Cortex of kidney (tissue), 1 donor: Measurements from ENCODE around the gene KRCC1.
"Not testable (repeated sequence)": the region's sequence is repeated elsewhere in the genome, so short reads cannot be mapped to it uniquely, and the experiment has no call there.

Experiments used
- DNase-seq: peaks from one replicate; lab custom pipeline; 2025; lab: John Stamatoyannopoulos, UW

KRCC1 gene

DNA sequence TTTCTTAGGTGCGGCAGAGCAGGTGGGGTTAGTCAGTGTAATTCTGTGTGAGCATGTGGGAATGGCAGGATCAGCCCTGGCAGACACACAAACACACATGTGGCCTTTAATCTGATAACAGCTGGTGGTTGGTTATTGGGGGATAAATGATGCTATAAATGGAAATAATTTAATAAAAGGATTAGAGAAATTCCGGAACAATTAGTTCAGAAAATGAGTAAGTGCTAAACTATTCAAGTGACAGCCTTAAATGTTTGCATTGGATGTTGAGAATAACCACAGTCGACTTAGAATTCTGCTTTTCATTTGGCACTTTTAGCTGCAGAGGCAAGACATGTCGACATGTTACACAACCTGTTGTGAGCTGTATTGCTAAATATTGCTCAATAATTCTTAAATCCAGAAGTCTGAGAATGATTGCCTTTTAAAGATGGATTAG is 19.3 kb upstream of the KRCC1 start:
- DNase-seq: no peak

DNA sequence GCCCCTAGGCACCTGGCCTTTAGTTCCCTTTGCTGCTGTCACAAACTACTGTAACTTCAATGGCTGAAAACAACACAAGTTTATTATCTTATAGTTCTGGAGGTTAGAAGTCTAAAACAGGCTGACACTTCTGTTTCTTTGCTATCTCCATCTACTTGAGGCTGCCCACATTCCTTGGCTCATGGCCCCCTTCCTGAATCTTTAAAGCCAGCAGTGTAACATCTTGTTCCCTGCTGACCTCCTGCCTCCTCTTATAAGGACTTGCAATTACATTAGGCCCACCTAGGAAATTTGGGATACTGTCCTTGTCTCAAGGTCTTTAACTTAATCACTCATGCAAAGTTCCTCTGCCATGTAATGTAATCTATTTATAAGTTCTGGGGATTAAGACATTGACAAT is 18.6 kb upstream of the KRCC1 start:
- DNase-seq: no peak

- DNase-seq: no peak
Observed at GRCh38 chr2:88071365-88071764, 15.8 kb upstream of the KRCC1 start.

GRCh38 chr2:88070055-88070454 is 14.5 kb upstream of the KRCC1 start:
- DNase-seq: no peak

- no peak for DNase-seq
Observed at GRCh38 chr2:88069117-88069516, 13.5 kb upstream of the KRCC1 start.

DNA sequence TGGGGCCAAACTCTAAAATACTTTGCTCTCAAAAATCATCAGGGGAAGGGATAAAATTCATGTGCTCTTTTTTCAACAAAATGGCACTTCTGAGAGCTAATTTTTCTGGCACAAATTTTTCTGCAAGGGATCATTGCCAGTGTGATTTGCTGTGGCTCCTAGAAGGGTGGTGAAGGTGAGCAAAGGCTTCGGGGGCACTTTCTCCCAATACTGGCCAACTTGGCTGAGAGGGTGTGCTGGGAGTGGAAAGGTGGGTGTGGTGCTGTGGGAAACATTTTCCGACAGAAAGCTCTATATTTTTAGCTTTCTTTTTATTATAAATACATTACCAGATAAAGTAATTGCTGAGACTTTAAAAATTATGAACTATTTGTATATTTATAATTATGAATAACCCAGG is 12.5 kb upstream of the KRCC1 start:
- DNase-seq: no peak

GRCh38 chr2:88067598-88067997 is 12.0 kb upstream of the KRCC1 start, which contains the start of gene SMYD1:
Gene SMYD1, plus strand, starts transcription at chr2:88067825. Its CDS starts 40 bp downstream, at chr2:88067865.
- DNase-seq: no peak

DNA sequence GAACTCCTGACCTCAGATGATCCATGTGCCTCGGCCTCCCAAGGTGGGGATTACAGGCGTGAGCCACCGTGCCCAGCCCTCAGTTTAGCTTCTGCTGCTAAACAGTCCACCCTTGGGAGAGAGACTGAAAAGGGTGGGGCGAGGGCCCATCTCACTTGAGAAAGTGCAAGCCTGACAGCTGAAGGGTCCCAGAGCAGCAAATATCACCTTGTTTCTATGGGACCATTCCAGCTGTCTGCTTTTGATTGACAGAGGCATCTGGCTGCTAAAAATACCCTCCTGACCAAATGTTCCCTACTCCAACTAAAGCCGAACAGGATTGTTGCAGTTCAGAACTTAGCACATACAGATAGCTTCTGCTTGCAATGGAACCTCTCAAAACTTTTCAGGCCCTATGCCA is 11.6 kb upstream of the KRCC1 start:
- DNase-seq: no peak

- DNase-seq: no peak
Observed at GRCh38 chr2:88066543-88066942, 11.0 kb upstream of the KRCC1 start.

- no peak for DNase-seq
Observed at GRCh38 chr2:88061295-88061694, 5.7 kb upstream of the KRCC1 start.

GRCh38 chr2:88060907-88061275 is 5.3 kb upstream of the KRCC1 start:
- DNase-seq: no peak

DNA sequence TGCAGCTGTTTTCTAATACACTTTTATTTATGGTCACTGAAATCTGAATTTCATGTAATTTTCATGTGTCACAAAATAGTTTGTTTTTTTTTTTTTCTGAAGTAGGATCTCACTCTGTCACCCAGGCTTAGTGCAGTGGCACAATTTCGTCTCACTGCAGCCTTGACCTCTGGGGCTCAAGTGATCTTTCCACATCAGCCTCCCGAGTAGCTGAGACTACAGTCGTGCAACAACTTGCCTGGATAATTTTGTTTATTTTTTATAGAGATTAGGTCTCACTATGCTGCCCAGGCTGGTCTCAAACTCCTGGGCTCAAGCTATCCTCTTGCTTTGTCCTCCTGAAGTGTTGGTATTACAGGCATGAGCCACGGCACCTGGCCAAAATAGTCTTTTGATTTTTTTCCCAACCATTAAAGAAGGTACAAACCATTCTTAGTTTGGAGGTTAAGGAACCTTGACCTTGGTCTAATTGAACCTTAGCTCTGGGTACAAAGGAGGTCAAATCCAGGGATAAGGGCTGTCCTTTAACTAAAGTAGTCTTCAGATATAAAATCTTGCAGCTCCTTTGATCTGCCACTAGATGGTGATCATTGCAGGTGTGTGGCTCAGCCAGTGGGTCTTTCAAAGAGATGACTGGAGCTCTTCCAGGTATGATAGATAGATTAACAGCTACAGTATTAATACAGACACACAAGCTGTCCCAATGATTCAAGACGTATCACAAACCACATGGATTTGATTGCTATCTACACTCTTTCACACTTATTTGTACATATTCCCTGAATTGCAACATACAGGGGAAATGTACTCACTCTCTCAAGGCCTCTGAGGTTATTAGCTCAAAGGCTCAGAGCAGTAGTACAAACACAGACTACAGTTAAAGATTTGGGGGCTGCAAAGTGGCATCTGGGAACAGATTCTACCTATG is 4.7 kb upstream of the KRCC1 start:
- DNase-seq: no peak

DNA sequence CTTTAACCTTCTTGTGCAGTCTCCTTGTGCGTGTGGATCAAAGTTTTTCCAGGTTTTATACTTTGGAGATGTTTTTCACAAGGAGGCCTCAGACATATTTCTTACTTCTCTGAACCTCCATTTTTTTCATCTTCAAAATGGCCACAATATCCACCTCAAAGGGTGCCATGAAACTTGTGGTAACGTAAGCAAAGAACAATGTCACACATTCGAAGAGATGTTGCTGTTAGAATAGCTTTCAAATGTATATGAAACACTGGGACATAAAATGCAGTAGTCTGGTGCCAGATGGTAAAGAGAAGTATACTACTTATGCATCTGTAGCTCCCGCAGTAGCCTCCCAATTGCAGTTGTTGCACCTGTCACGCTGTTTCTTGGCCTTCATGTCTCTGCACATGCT is 2.6 kb upstream of the KRCC1 start:
- DNase-seq: no peak

- DNase-seq: no peak
Observed at GRCh38 chr2:88057437-88057844, 1.9 kb upstream of the KRCC1 start.

GRCh38 chr2:88054782-88055370 is 707 bp downstream of the KRCC1 start:
- DNase-seq: no peak

- DNase-seq: no peak
Observed at GRCh38 chr2:88053934-88054781, 1.4 kb downstream of the KRCC1 start.

- no peak for DNase-seq
Observed at GRCh38 chr2:88053296-88053695, 2.3 kb downstream of the KRCC1 start.

- DNase-seq: no peak
Observed at GRCh38 chr2:88051792-88052191, 3.8 kb downstream of the KRCC1 start.

- DNase-seq: no peak
Observed at GRCh38 chr2:88049622-88050021, 6.0 kb downstream of the KRCC1 start.

DNA sequence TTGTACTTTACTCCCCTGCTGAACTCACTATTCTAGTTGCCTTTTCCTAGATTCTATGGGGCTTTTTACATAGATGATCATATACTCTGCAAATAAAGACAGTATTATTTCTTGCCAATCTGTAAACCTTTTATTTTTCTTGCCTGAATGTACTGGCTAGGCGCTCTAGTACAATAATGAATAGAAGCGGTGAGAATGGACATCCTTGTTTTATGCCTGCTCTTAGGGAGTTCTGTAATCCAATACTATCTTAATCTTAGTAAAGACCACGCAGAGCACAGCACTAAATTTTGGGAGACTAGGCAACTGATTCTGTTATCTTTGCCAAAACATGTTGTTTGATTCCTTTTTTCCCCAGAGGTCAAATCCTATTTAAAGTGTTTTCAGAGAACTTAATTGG is 7.0 kb downstream of the KRCC1 start:
- DNase-seq: no peak

DNA sequence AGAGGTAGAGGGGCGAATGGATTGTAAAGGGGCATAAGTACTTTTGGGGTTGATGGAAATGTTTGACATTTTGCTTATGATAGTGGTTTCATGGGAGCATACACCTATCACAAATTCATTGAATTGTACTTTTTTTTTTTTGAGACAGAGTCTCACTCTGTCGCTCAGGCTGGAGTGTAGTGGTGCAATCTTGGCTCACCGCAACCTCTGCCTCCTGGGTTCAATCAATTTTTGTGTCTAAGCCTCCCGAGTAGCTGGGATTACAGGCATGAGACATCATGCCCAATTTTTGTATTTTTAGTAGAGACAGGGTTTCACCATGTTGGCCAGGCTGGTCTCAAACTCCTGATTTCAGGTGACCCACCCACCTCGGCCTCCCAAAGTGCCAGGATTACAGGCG is 10.0 kb downstream of the KRCC1 start:
- DNase-seq: not testable (repeated sequence)

DNA sequence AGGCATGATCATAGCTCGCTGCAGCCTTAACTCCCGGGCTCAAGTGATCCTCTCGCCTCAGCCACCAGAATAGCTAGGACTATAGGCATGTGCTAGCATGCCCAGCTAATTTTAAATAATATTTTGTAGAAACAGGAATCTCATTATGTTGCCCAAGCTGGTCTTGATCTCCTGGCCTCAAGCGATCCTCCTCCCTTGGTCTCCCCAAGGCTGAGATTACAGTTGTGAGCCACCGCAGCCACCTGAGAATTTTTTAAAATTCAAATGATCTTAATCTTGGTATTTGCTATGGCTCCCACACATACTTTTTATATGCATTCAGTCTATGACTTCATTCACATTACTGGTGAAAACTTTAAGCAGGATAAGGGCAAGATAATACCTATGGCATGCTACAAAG is 13.1 kb downstream of the KRCC1 start:
- no peak for DNase-seq
